Endodermal cell (in vitro differentiated cells): Measurements from ENCODE around the gene RDH11. TPM values are rescaled to one million over a fixed set of nuclear protein-coding genes. Genes with fewer than 3 reads are reported as not detected.

Experiments used
- DNase-seq: peaks from one replicate; pipeline ENCODE4 v3.0.0-alpha.2; 2017
- H3K27ac ChIP-seq: 2 replicates; pipeline ENCODE4 v1.5.1; 2013; ENCODE audit warnings: mild to moderate bottlenecking, low read depth, low read length, moderate library complexity
- H3K27me3 ChIP-seq: 2 replicates; pipeline ENCODE4 v1.6.1; 2013; ENCODE audit warnings: mild to moderate bottlenecking, low read length, moderate library complexity; ENCODE audit not compliant: insufficient read depth, control insufficient read depth, poor library complexity, severe bottlenecking
- H3K36me3 ChIP-seq: 2 replicates; pipeline ENCODE4 v1.7.0; 2013; ENCODE audit warnings: mild to moderate bottlenecking, low read length, moderate library complexity; ENCODE audit not compliant: control insufficient read depth, insufficient read depth
- H3K4me1 ChIP-seq: one replicate; pipeline ENCODE4 v1.7.0; 2013; ENCODE audit warnings: low read length; ENCODE audit not compliant: control insufficient read depth, insufficient read depth
- H3K4me3 ChIP-seq: 2 replicates; pipeline ENCODE4 v1.5.1; 2013; ENCODE audit warnings: mild to moderate bottlenecking, low read length, moderate library complexity
- H3K9ac ChIP-seq: 2 replicates; pipeline ENCODE4 v1.6.1; 2013; ENCODE audit warnings: mild to moderate bottlenecking, low read length, moderate library complexity; ENCODE audit not compliant: poor library complexity, severe bottlenecking; ENCODE audit errors: extremely low read depth
- H3K9me3 ChIP-seq: 2 replicates; pipeline ENCODE4 v1.6.1; 2013; ENCODE audit warnings: mild to moderate bottlenecking, low read length, moderate library complexity; ENCODE audit not compliant: control insufficient read depth
- H3K27ac Mint-ChIP-seq: 2 replicates; pipeline ENCODE4 v1.8.0; 2020; ENCODE audit warnings: mixed read lengths
- H3K27me3 Mint-ChIP-seq: 2 replicates; pipeline ENCODE4 v1.8.0; 2021; ENCODE audit warnings: mild to moderate bottlenecking, mixed read lengths; ENCODE audit not compliant: insufficient read depth
- H3K36me3 Mint-ChIP-seq: 2 replicates; pipeline ENCODE4 v1.8.0; 2020; ENCODE audit warnings: low read depth, mixed read lengths
- H3K4me1 Mint-ChIP-seq: 2 replicates; pipeline ENCODE4 v1.8.0; 2020; ENCODE audit warnings: mixed read lengths
- H3K4me3 Mint-ChIP-seq: 2 replicates; pipeline ENCODE4 v1.8.0; 2020; ENCODE audit warnings: mild to moderate bottlenecking, moderate library complexity, mixed read lengths
- H3K9me3 Mint-ChIP-seq: 2 replicates; pipeline ENCODE4 v1.8.0; 2020; ENCODE audit warnings: mild to moderate bottlenecking, mixed read lengths
- WGBS, 2 experiments: methylation state at CpG; one replicate each; pipeline versions ENCODE4 v1.1.5 to v1.1.7; 2013; ENCODE audit warnings: missing lambda C conversion rate in 2 of 2, mixed read lengths in 1 of 2; ENCODE audit not compliant: insufficient coverage in 1 of 2, insufficient read length in 1 of 2; 5-methylcytosine and 5-hydroxymethylcytosine counted together
- total RNA-seq, 2 donors: library from RNA; stranded (reverse); fragmentation: NEBNext Ultra II Directional in 1 of 2; extraction: Animal tissue kit (Norgen Biotek cat#: 25700) in 1 of 2; gene quantifications; 2 replicates in 1 of 2; 3 replicates in 1 of 2; pipeline ENCODE4 v1.2.1, GENCODE V29; 2021
- TF ChIP-seq, protein P1 (sequence below): fragments of 200-600 bp; sonication (generic); conservative IDR thresholded peaks from 2 replicates; pipeline ENCODE4 v1.5.0; 2021; ENCODE audit warnings: antibody characterized with exemption, mild to moderate bottlenecking

RDH11 gene
- total RNA-seq, 2 donors from 2014 or later: 73.5 to 75.0 TPM

DNA sequence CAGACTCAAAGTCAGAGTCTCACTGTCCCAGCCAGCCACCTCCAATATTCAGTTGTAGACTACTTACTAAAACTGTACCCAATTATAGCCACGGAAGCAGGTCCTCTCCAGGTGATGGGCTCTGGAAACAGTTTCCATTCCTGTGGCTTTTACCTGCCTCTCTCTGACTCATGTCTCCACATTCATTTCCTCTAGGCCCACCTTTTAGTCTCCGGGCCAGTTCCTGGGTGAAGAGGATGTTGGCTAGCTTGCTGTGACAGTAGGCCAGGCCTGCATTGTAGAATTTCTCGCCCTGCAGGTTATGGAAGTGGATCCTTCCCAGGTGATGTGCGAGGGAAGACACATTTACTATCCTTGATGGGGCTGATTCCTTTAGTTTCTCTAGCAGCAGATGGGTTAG lies 5.6 kb downstream of the RDH11 start:
- TF ChIP-seq, protein P1, sequence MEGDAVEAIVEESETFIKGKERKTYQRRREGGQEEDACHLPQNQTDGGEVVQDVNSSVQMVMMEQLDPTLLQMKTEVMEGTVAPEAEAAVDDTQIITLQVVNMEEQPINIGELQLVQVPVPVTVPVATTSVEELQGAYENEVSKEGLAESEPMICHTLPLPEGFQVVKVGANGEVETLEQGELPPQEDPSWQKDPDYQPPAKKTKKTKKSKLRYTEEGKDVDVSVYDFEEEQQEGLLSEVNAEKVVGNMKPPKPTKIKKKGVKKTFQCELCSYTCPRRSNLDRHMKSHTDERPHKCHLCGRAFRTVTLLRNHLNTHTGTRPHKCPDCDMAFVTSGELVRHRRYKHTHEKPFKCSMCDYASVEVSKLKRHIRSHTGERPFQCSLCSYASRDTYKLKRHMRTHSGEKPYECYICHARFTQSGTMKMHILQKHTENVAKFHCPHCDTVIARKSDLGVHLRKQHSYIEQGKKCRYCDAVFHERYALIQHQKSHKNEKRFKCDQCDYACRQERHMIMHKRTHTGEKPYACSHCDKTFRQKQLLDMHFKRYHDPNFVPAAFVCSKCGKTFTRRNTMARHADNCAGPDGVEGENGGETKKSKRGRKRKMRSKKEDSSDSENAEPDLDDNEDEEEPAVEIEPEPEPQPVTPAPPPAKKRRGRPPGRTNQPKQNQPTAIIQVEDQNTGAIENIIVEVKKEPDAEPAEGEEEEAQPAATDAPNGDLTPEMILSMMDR: no peak
- H3K4me1 ChIP-seq: peaks cover 3% of the 10 kb centered on the region
- Mint-ChIP-seq H3K27ac (no peak overlapping the region), H3K36me3 (peaks cover 77% of the 10 kb centered on the region), H3K4me3 (no peak overlapping the region), H3K9me3 (no peaks in the 10 kb centered on the region), H3K27me3 (no peaks in the 10 kb centered on the region), H3K4me1 (peaks cover 5% of the 10 kb centered on the region)
- H3K4me3 ChIP-seq: no peak overlapping the region
- H3K9me3 ChIP-seq: no peaks in the 10 kb centered on the region
- no peak for DNase-seq
- WGBS, 2 experiments: 90 to 95% methylated on average over 2 to 4 of the region's 4 CpGs
- no peak overlapping the region for H3K9ac ChIP-seq
- no peak overlapping the region for H3K27ac ChIP-seq
- peaks cover 76% of the 10 kb centered on the region for H3K36me3 ChIP-seq
- H3K27me3 ChIP-seq: no peaks in the 10 kb centered on the region

DNA sequence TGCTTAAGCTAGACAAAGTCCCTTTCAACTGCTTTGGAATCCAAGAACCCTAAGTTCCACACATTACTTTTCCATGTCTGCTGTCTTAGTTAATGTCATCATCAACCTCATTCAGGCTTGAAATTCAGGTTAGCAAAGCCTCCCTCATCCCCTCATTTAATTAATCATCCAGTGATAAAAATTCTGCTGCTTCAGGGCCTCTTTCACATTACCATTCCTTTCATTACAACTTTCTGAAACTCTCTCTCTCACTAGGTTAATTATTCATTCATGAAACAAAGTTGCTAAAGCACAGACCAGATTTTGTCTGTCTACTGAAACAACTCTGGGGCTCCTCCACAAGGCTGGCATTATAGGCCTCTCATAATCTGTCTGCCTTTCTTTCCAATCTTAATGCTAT lies 11.7 kb downstream of the RDH11 start:
- TF ChIP-seq, protein P1: no peak
- H3K27ac Mint-ChIP-seq: no peak overlapping the region
- peaks cover 85% of the 10 kb centered on the region for H3K36me3 Mint-ChIP-seq
- H3K9me3 Mint-ChIP-seq: no peaks in the 10 kb centered on the region
- Histone ChIP-seq H3K27ac (no peak overlapping the region), H3K9ac (no peak overlapping the region), H3K27me3 (no peaks in the 10 kb centered on the region), H3K4me1 (no peaks in the 10 kb centered on the region), H3K4me3 (no peak overlapping the region), H3K36me3 (peaks cover 88% of the 10 kb centered on the region), H3K9me3 (no peaks in the 10 kb centered on the region)
- H3K4me1 Mint-ChIP-seq: no peaks in the 10 kb centered on the region
- no peaks in the 10 kb centered on the region for H3K27me3 Mint-ChIP-seq
- DNase-seq: no peak
- H3K4me3 Mint-ChIP-seq: no peak overlapping the region

DNA sequence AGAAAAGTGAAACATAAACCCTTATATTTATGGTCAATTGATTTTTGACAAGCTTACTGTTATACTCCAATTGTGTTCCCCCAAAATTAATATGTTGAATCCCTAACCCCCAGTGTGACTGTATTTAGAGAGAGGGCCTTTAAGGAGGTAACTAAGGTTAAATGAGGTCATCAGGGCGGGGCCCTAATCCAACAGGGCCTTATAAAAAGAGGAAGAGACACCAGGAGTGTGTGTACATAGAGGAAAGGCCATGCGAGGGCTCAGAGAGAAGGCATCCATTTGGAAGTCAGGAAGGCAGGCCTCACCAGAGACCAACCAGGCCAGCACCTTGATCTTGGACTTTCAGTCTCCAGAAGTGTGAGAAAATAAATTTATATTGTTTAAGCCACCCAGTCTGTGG lies 14.6 kb downstream of the RDH11 start:
- no peak overlapping the region for H3K27ac Mint-ChIP-seq

More for the DNA sequence above, 14.6 kb downstream of the RDH11 start:
- peaks cover 86% of the 10 kb centered on the region for H3K36me3 ChIP-seq
- Mint-ChIP-seq H3K9me3 (no peaks in the 10 kb centered on the region), H3K36me3 (peaks cover 85% of the 10 kb centered on the region), H3K4me1 (no peaks in the 10 kb centered on the region), H3K27me3 (no peaks in the 10 kb centered on the region), H3K4me3 (no peak overlapping the region)
- no peaks in the 10 kb centered on the region for H3K9me3 ChIP-seq
- H3K27me3 ChIP-seq: no peaks in the 10 kb centered on the region
- TF ChIP-seq, protein P1: no peak
- DNase-seq: no peak
- no peak overlapping the region for H3K4me3 ChIP-seq
- no peak overlapping the region for H3K27ac ChIP-seq
- 90 to 96% methylated on average over 2 of the region's 2 CpGs for WGBS, 2 experiments
- no peak overlapping the region for H3K9ac ChIP-seq
- H3K4me1 ChIP-seq: no peaks in the 10 kb centered on the region
